Type B pancreatic cell (in vitro differentiated cells): ENCODE data around the gene GFRA4. TPM values are rescaled to one million over a fixed set of nuclear protein-coding genes. Genes with fewer than 3 reads are reported as not detected.

Experiments
- DNase-seq: peaks from one replicate; pipeline ENCODE4 v3.0.0; 2021; ENCODE audit warnings: mixed read lengths; ENCODE audit not compliant: unreplicated experiment; ENCODE audit errors: extremely low spot score
- H3K27ac Mint-ChIP-seq: 2 replicates; pipeline ENCODE4 v1.8.0; 2021; ENCODE audit warnings: mild to moderate bottlenecking, mixed read lengths
- H3K27me3 Mint-ChIP-seq: 2 replicates; pipeline ENCODE4 v1.8.0; 2021; ENCODE audit warnings: mixed read lengths
- H3K36me3 Mint-ChIP-seq: 2 replicates; pipeline ENCODE4 v1.8.0; 2021; ENCODE audit warnings: mixed read lengths
- H3K4me1 Mint-ChIP-seq: one replicate; pipeline ENCODE4 v1.8.0; 2021; ENCODE audit warnings: mixed read lengths; ENCODE audit not compliant: unreplicated experiment
- H3K4me3 Mint-ChIP-seq: 2 replicates; pipeline ENCODE4 v1.8.0; 2021; ENCODE audit warnings: mild to moderate bottlenecking, mixed read lengths
- H3K9me3 Mint-ChIP-seq: 2 replicates; pipeline ENCODE4 v1.8.0; 2021; ENCODE audit warnings: mixed read lengths
- total RNA-seq: library from RNA; stranded (reverse); gene quantifications from 2 replicates; pipeline ENCODE4 v1.2.1, GENCODE V29; 2021; ENCODE audit warnings: low replicate concordance
- TF ChIP-seq, protein P1 (sequence below): fragments of 200-600 bp; sonication (generic); conservative IDR thresholded peaks from 2 replicates; pipeline ENCODE4 v1.5.0; 2021; ENCODE audit warnings: antibody characterized with exemption, mild to moderate bottlenecking

GFRA4 gene
- total RNA-seq, 1 donor from 2014 or later: not detected

DNA sequence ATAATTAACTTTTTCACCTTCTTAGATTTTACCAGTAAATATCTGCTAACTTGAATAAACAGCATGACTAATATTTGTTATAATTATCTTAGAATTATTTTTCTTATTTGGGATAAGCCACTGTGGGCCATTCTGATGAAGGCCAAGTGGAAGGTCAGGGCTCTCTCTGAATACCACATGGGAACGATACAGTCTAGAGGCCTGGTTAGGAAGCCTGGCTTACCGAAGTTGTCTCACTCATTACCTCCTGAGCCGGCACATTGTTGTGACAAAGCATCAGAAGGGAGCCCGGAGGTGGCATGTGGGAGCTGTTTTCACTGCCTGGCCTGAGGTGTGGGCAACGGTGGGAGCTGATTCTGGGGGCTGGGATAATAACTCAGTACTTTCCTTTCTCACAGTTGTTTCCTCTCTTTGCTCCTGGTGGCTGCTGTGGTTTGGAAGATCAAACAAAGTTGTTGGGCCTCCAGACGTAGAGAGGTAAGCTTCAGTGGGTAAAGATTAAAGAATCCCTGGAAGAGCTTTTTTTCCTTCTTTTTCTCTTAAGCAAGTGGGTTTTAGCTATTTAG, 29.2 kb downstream of the GFRA4 start:
- peaks cover 6% of the 10 kb centered on the region for H3K4me1 Mint-ChIP-seq
- no peak overlapping the region for H3K4me3 Mint-ChIP-seq
- no peak for DNase-seq
- TF ChIP-seq, protein P1, sequence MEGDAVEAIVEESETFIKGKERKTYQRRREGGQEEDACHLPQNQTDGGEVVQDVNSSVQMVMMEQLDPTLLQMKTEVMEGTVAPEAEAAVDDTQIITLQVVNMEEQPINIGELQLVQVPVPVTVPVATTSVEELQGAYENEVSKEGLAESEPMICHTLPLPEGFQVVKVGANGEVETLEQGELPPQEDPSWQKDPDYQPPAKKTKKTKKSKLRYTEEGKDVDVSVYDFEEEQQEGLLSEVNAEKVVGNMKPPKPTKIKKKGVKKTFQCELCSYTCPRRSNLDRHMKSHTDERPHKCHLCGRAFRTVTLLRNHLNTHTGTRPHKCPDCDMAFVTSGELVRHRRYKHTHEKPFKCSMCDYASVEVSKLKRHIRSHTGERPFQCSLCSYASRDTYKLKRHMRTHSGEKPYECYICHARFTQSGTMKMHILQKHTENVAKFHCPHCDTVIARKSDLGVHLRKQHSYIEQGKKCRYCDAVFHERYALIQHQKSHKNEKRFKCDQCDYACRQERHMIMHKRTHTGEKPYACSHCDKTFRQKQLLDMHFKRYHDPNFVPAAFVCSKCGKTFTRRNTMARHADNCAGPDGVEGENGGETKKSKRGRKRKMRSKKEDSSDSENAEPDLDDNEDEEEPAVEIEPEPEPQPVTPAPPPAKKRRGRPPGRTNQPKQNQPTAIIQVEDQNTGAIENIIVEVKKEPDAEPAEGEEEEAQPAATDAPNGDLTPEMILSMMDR: no peak
- no peaks in the 10 kb centered on the region for H3K27me3 Mint-ChIP-seq
- peaks cover 12% of the 10 kb centered on the region for H3K36me3 Mint-ChIP-seq
- H3K9me3 Mint-ChIP-seq: no peaks in the 10 kb centered on the region
- no peak overlapping the region for H3K27ac Mint-ChIP-seq

DNA sequence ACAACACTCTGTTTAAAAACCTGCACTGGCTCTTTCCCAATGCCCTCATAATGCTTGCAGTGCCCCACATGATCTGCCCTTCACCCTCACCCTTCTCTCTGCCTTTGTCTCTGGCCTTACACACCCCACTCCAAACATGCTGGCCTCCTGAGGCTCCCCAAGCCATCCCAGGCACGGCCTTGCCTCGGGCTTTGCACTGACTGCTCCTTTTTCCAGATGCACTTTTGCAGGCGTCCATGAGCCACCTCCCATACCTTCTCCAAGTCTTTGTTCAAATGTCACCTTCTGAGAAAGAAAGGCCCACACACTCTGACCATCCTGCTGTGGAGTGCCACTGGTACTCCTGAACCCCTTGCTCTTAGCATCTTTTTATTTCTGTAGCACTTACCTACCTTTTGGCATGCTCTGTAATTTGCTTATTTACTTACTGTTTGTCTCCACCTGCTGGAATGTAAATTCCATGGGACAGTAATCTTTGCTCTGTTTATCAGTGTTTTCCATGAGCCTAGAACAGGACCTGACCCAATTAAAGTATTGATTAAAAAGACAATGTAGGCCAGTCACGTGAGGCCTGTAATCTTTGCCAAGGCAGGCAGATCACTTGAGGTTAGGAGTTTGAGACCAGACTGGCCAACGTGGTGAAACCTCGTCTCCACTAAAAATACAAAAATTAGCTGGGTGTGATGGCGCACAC, 30.7 kb downstream of the GFRA4 start:
- no peaks in the 10 kb centered on the region for H3K27me3 Mint-ChIP-seq
- no peak for DNase-seq
- TF ChIP-seq, protein P1: no peak
- peaks cover 6% of the 10 kb centered on the region for H3K4me1 Mint-ChIP-seq
- H3K4me3 Mint-ChIP-seq: no peak overlapping the region
- no peak overlapping the region for H3K27ac Mint-ChIP-seq
- no peaks in the 10 kb centered on the region for H3K9me3 Mint-ChIP-seq
- peaks cover 15% of the 10 kb centered on the region for H3K36me3 Mint-ChIP-seq

DNA sequence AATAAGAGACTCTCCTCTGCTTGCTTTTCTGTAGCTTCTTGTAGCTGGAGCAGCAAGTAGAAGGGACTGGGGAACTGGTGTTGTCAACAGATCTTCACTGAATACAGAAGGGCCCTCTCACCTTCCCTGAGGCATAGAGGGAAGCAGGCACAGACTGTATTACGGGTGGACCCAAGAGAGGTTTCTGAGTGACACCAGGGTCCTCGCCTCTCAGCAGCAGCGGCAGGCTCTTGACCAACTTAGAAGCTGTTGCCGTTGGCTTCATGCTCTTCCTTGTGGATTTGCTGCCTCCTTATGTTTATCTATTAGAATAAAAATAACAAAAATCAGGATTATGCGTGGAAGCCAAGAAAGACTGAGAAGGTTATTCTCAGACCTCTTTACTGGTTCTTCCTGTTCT, 31.7 kb downstream of the GFRA4 start:
- DNase-seq: no peak
- H3K9me3 Mint-ChIP-seq: no peaks in the 10 kb centered on the region
- peaks cover 6% of the 10 kb centered on the region for H3K4me1 Mint-ChIP-seq
- H3K27ac Mint-ChIP-seq: no peak overlapping the region
- peaks cover 20% of the 10 kb centered on the region for H3K36me3 Mint-ChIP-seq
- TF ChIP-seq, protein P1: no peak
- no peaks in the 10 kb centered on the region for H3K27me3 Mint-ChIP-seq
- H3K4me3 Mint-ChIP-seq: no peak overlapping the region

DNA sequence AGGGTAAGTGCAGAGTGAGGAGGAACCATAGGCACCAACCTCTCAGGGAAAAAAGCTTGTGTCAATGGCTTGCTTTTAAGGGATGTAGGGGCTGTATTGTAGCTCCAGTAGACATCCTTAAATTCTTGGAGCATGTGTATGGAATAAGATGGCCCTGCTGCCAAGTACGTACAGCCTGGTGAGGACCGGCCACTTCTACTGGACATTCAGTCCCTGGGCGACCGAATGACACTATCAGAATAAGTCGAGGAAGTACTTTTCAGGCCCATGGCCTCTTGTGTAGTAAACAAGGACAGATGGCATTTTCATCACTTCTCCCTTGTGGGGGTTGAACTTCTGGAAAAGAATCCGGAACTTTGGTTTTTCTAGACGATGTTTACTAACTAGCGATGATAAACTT, 32.8 kb downstream of the GFRA4 start:
- no peak overlapping the region for H3K27ac Mint-ChIP-seq
- H3K27me3 Mint-ChIP-seq: no peaks in the 10 kb centered on the region
- peaks cover 6% of the 10 kb centered on the region for H3K4me1 Mint-ChIP-seq
- TF ChIP-seq, protein P1: no peak
- H3K9me3 Mint-ChIP-seq: no peaks in the 10 kb centered on the region
- H3K4me3 Mint-ChIP-seq: no peak overlapping the region
- peaks cover 20% of the 10 kb centered on the region for H3K36me3 Mint-ChIP-seq
- DNase-seq: no peak

DNA sequence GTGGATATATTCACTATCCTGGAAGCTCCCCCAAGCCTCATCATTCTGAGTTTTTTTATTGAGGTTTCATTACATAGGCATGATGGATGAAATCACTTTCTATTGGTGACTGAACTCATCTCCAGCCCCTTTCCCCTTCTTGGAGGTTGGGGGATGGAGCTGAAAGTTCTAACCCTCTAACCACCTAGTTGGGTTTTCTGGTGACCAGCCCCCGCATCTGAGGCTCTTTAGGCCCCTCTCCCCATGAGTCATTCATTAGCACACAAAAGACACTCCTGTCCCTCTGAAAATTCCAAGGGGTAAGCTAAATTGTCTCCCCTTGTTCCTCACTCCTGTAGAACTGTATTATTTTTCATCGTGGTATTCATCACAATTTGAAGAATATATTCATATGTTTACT, 33.3 kb downstream of the GFRA4 start:
- peaks cover 20% of the 10 kb centered on the region for H3K36me3 Mint-ChIP-seq
- peaks cover 6% of the 10 kb centered on the region for H3K4me1 Mint-ChIP-seq
- TF ChIP-seq, protein P1: no peak
- no peaks in the 10 kb centered on the region for H3K9me3 Mint-ChIP-seq
- no peak for DNase-seq
- no peaks in the 10 kb centered on the region for H3K27me3 Mint-ChIP-seq
- no peak overlapping the region for H3K4me3 Mint-ChIP-seq
- no peak overlapping the region for H3K27ac Mint-ChIP-seq
